NCI-H2107 treated with DMSO at 0.1 percent for 48 hours (cell line): ENCODE data around the gene SERPINB4.

Experiments
- DNase-seq: peaks from one replicate; lab custom pipeline; 2025; ENCODE audit not compliant: unreplicated experiment; lab: John Stamatoyannopoulos, UW

SERPINB4 gene

GRCh38 chr18:63637703-63638102, 6.4 kb downstream of the SERPINB4 start:
- no peak for DNase-seq

- DNase-seq = no peak
Measured at GRCh38 chr18:63627819-63628218, 16.2 kb downstream of the SERPINB4 start.

- DNase-seq = no peak
Measured at GRCh38 chr18:63626431-63626830, 17.6 kb downstream of the SERPINB4 start.

GRCh38 chr18:63624863-63625262, 19.2 kb downstream of the SERPINB4 start:
- no peak for DNase-seq

- DNase-seq = no peak
Measured at GRCh38 chr18:63619661-63620060, 24.4 kb downstream of the SERPINB4 start.

- DNase-seq = no peak
Measured at GRCh38 chr18:63617915-63618234, 26.2 kb downstream of the SERPINB4 start.

GRCh38 chr18:63617049-63617914, 26.8 kb downstream of the SERPINB4 start:
- peak; percentile 19 for DNase-seq

- DNase-seq = no peak
Measured at GRCh38 chr18:63613420-63613819, 30.6 kb downstream of the SERPINB4 start.

- no peak for DNase-seq
Measured at GRCh38 chr18:63606526-63606925, 37.5 kb downstream of the SERPINB4 start.

GRCh38 chr18:63604791-63605567, 39.1 kb downstream of the SERPINB4 start:
- no peak for DNase-seq

GRCh38 chr18:63603772-63604171, 40.3 kb downstream of the SERPINB4 start:
- no peak for DNase-seq

GRCh38 chr18:63603355-63603754, 40.7 kb downstream of the SERPINB4 start:
- no peak for DNase-seq

GRCh38 chr18:63596964-63597363, 47.1 kb downstream of the SERPINB4 start:
- no peak for DNase-seq

- DNase-seq = no peak
Measured at GRCh38 chr18:63592471-63592870, 51.6 kb downstream of the SERPINB4 start.

GRCh38 chr18:63591725-63592124, 52.3 kb downstream of the SERPINB4 start:
- no peak for DNase-seq

GRCh38 chr18:63590966-63591695, 52.9 kb downstream of the SERPINB4 start:
- no peak for DNase-seq

GRCh38 chr18:63590373-63590772, 53.7 kb downstream of the SERPINB4 start:
- no peak for DNase-seq

GRCh38 chr18:63588909-63589308, 55.1 kb downstream of the SERPINB4 start:
- DNase-seq = no peak
